ENCODE measurements around the gene TRIM65. TPM values are rescaled to one million over a fixed set of nuclear protein-coding genes. Genes with fewer than 3 reads are reported as not detected.

The TRIM65 gene
- total and polyA plus RNA-seq, 2 of the 13 experiments (the other 11 are each of a cell fraction or from before 2014, with no cell fraction given), result 10.3 to 22.4 TPM

DNA sequence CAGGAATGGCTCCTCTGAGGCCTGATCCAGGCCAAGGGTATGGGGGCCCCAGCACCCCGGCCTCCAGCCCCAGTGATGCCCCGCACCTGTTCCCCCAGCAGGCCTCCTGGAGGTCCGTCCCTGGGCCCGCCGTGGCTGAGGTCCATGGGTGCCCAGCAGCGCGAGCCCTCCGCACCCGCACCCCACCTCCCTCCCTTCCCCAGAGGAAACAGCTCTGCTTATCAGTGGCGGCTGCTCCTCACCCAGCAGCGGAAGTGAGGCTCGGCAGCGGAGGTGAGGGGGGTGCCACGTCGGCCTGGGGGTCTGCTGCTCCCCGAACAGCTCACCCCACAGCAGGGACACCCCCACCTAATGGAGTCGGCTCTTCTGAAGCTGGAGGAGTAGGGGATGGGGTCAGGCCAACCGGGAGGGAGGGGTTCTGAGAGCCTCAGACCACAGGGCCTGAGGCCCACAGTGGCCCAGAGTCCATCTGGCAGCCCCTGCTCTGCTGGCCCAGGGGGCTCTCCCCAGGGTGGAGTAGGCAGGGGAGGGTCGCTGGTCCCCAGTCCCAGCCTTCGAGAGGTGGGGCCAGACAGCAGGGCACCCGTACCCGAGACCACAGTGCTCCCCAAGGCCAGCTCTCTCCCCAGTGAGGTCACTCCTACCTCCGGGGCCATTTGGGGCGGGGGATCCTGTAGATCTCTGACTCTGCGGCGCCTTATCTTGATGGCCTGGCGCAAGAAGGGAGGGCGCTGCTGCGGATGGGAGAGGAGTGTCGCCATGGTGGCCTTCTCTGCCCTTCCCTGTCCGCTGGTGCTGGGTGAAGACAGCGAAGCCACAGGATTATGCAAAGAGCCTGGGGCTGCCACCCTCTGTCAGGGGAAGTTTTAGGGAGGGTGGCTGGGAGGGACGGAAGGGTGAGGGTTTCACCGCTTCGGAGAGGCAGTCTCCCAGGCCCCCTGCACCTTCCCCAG is 52.9 kb downstream of the TRIM65 start, which contains the start of gene UNC13D (continued):
- TF ChIP-seq ZNF136 (CRISPR knock-in tag; IDR thresholded peaks at IDR 0.05; ENCODE audit: low read depth) (no peak), CAMTA2 (CRISPR knock-in tag; IDR thresholded peaks at IDR 0.05; ENCODE audit: borderline replicate concordance) (peak; percentile 17; the same call in 1 of the 2 replicates), ZNF768 (CRISPR knock-in tag; IDR thresholded peaks at IDR 0.05) (no peak; the same call in 1 of the 2 replicates), MYPOP (CRISPR knock-in tag; IDR thresholded peaks at IDR 0.05) (0 out of 2 replicates have a peak, but pooled peaks have one; percentile 39), ZNF672 (CRISPR knock-in tag; IDR thresholded peaks at IDR 0.05) (no peak), BRD4 (CRISPR knock-in tag; IDR thresholded peaks at IDR 0.05) (0 out of 2 replicates have a peak, but pooled peaks have one; percentile 56), CREB3 (CRISPR knock-in tag; IDR thresholded peaks at IDR 0.05) (0 out of 2 replicates have a peak, but pooled peaks have one; percentile 28), ZSCAN31 (CRISPR knock-in tag; IDR thresholded peaks at IDR 0.05; ENCODE audit: low read depth) (peak; percentile 66; the same call in 1 of the 2 replicates), ZNF816 (CRISPR knock-in tag; IDR thresholded peaks at IDR 0.05; ENCODE audit: borderline replicate concordance) (peak; percentile 89; the same call in 1 of the 2 replicates), NFYB (CRISPR knock-in tag; IDR thresholded peaks at IDR 0.05) (no peak), ZC3H4 (CRISPR knock-in tag; IDR thresholded peaks at IDR 0.05; ENCODE audit: borderline replicate concordance) (no peak), ELF1 (CRISPR knock-in tag; IDR thresholded peaks at IDR 0.05) (peak; percentile 54), GATA4 (IDR thresholded peaks at IDR 0.05; ENCODE audit: borderline replicate concordance, low read depth) (peak; percentile 48), SSRP1 (CRISPR knock-in tag; IDR thresholded peaks at IDR 0.05) (peak; percentile 44; the same call in 1 of the 2 replicates), PCBP2 (optimal IDR thresholded peaks at IDR 0.05; ENCODE audit: low read depth, low read length, poor library complexity, severe bottlenecking) (no peak), FOXC1 (CRISPR knock-in tag; IDR thresholded peaks at IDR 0.05; ENCODE audit: borderline replicate concordance) (peak; percentile 47), DR1 (CRISPR knock-in tag; IDR thresholded peaks at IDR 0.05) (peak; percentile 56; the same call in 1 of the 2 replicates)
- TF ChIP-seq, protein P1, sequence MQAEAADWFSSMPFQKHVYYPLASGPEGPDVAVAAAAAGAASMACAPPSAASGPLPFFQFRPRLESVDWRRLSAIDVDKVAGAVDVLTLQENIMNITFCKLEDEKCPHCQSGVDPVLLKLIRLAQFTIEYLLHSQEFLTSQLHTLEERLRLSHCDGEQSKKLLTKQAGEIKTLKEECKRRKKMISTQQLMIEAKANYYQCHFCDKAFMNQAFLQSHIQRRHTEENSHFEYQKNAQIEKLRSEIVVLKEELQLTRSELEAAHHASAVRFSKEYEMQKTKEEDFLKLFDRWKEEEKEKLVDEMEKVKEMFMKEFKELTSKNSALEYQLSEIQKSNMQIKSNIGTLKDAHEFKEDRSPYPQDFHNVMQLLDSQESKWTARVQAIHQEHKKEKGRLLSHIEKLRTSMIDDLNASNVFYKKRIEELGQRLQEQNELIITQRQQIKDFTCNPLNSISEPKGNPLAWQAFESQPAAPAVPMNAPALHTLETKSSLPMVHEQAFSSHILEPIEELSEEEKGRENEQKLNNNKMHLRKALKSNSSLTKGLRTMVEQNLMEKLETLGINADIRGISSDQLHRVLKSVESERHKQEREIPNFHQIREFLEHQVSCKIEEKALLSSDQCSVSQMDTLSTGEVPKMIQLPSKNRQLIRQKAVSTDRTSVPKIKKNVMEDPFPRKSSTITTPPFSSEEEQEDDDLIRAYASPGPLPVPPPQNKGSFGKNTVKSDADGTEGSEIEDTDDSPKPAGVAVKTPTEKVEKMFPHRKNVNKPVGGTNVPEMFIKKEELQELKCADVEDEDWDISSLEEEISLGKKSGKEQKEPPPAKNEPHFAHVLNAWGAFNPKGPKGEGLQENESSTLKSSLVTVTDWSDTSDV (CRISPR knock-in tag; IDR thresholded peaks at IDR 0.05), result peak; percentile 79
- TF ChIP-seq, protein P2, sequence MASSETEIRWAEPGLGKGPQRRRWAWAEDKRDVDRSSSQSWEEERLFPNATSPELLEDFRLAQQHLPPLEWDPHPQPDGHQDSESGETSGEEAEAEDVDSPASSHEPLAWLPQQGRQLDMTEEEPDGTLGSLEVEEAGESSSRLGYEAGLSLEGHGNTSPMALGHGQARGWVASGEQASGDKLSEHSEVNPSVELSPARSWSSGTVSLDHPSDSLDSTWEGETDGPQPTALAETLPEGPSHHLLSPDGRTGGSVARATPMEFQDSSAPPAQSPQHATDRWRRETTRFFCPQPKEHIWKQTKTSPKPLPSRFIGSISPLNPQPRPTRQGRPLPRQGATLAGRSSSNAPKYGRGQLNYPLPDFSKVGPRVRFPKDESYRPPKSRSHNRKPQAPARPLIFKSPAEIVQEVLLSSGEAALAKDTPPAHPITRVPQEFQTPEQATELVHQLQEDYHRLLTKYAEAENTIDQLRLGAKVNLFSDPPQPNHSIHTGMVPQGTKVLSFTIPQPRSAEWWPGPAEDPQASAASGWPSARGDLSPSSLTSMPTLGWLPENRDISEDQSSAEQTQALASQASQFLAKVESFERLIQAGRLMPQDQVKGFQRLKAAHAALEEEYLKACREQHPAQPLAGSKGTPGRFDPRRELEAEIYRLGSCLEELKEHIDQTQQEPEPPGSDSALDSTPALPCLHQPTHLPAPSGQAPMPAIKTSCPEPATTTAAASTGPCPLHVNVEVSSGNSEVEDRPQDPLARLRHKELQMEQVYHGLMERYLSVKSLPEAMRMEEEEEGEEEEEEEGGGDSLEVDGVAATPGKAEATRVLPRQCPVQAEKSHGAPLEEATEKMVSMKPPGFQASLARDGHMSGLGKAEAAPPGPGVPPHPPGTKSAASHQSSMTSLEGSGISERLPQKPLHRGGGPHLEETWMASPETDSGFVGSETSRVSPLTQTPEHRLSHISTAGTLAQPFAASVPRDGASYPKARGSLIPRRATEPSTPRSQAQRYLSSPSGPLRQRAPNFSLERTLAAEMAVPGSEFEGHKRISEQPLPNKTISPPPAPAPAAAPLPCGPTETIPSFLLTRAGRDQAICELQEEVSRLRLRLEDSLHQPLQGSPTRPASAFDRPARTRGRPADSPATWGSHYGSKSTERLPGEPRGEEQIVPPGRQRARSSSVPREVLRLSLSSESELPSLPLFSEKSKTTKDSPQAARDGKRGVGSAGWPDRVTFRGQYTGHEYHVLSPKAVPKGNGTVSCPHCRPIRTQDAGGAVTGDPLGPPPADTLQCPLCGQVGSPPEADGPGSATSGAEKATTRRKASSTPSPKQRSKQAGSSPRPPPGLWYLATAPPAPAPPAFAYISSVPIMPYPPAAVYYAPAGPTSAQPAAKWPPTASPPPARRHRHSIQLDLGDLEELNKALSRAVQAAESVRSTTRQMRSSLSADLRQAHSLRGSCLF (CRISPR knock-in tag; IDR thresholded peaks at IDR 0.05; ENCODE audit: borderline replicate concordance), result no peak

All from HepG2 (cell line).